GM13977 (cell line): ENCODE data around the gene TRPM1.

Experiments
- DNase-seq: peaks from one replicate; pipeline ENCODE4 v3.0.0; 2012; ENCODE audit warnings: low spot score
- CTCF ChIP-seq: IDR thresholded peaks from 2 replicates; pipeline ENCODE4 v1.5.1; 2012; ENCODE audit warnings: mild to moderate bottlenecking, control low read depth; ENCODE audit not compliant: insufficient read depth; ENCODE audit errors: extremely low read depth, missing control alignments
- in situ Hi-C: fragments of 300-500 bp; cut with MboI; formaldehyde crosslinking; loops from one replicate; pipeline ENCODE4 v1.12.0; 2022; ENCODE audit warnings: low sequenced_read_pairs, low pct_unique_long_range_greater_than_20kb, mixed read lengths, inconsistent platforms; ENCODE audit not compliant: unreplicated experiment

TRPM1 gene

GRCh38 chr15:31147456-31147855, 45.9 kb upstream of the TRPM1 start:
- DNase-seq = no peak
- in situ Hi-C loops = no loop called here
- TF ChIP-seq CTCF = no peak

- TF ChIP-seq CTCF = no peak
- DNase-seq = no peak
- in situ Hi-C loops = no loop called here
Measured at GRCh38 chr15:31145271-31145911, 43.9 kb upstream of the TRPM1 start.

- no peak for DNase-seq
- TF ChIP-seq CTCF = no peak
- in situ Hi-C loops = no loop called here
Measured at GRCh38 chr15:31141792-31142191, 40.3 kb upstream of the TRPM1 start.

GRCh38 chr15:31136607-31137328, 35.2 kb upstream of the TRPM1 start:
- TF ChIP-seq CTCF = no peak
- no peak for DNase-seq

GRCh38 chr15:31136016-31136415, 34.5 kb upstream of the TRPM1 start:
- in situ Hi-C loops = no loop called here
- no peak for DNase-seq
- TF ChIP-seq CTCF = no peak

More at GRCh38 chr15:31136607-31137328, 35.2 kb upstream of the TRPM1 start:
- in situ Hi-C loops = no loop called here

GRCh38 chr15:31135523-31135922, 34.0 kb upstream of the TRPM1 start:
- in situ Hi-C loops = no loop called here
- no peak for DNase-seq
- TF ChIP-seq CTCF = no peak
